Right lobe of liver (tissue), 6 donors: ENCODE results near the gene FLNA. TPM values are rescaled to one million over a fixed set of nuclear protein-coding genes. Genes with fewer than 3 reads are reported as not detected.
"Not testable (repeated sequence)": the region's sequence is repeated elsewhere in the genome, so short reads cannot be mapped to it uniquely, and the experiment has no call there.

Experiments used
- ATAC-seq, 4 donors: fragments of 200-7000 bp; cut with Tn5 transposase; one replicate each; pipeline ENCODE4 v1.9.1; 2020; ENCODE audit warnings: mild to moderate bottlenecking in 4 of 4, moderate library complexity in 4 of 4
- DNase-seq, 3 donors: peaks; one replicate each; pipeline ENCODE4 v3.0.0-alpha.2; 2020
- H3K27ac ChIP-seq, 3 donors: fragments of 200-600 bp; one replicate each; pipeline ENCODE4 v1.8.0; 2022
- H3K27me3 ChIP-seq, 2 donors: fragments of 200-600 bp; one replicate each; pipeline ENCODE4 v1.8.0; 2022
- H3K36me3 ChIP-seq, 4 donors: fragments of 200-600 bp; sonication (generic) in 1 of 4; one replicate each; pipeline versions ENCODE4 v1.5.1 to v1.8.0; 2017 to 2022; ENCODE audit warnings: control low read depth in 1 of 4
- H3K4me1 ChIP-seq, 4 donors: fragments of 200-600 bp; sonication (generic) in 1 of 4; one replicate each; pipeline versions ENCODE4 v1.5.1 to v1.8.0; 2017 to 2022; ENCODE audit warnings: control low read depth in 1 of 4
- H3K4me3 ChIP-seq, 3 donors: fragments of 200-600 bp; one replicate each; pipeline ENCODE4 v1.8.0; 2022
- H3K9me3 ChIP-seq, 4 donors: fragments of 200-600 bp; sonication (generic) in 1 of 4; one replicate each; pipeline versions ENCODE4 v1.5.1 to v1.8.0; 2017 to 2022; ENCODE audit warnings: control low read depth in 1 of 4
- CTCF ChIP-seq, 4 donors: fragments of 200-600 bp in 3 of 4; fragments of 450-650 bp in 1 of 4; IDR thresholded peaks; one replicate each; pipeline versions ENCODE4 v1.5.1 to v1.8.0; 2016 to 2022; ENCODE audit warnings: antibody characterized with exemption in 4 of 4, mild to moderate bottlenecking in 2 of 4
- POLR2A ChIP-seq: fragments of 450-650 bp; IDR thresholded peaks from one replicate; pipeline ENCODE4 v1.6.1; 2017; ENCODE audit warnings: antibody characterized with exemption, mild to moderate bottlenecking
- WGBS: methylation state at CpG from one replicate; pipeline ENCODE4 v1.1.6; 2018; ENCODE audit warnings: low coverage, low lambda C conversion rate; ENCODE audit not compliant: insufficient coverage; ENCODE audit errors: missing lambda C conversion rate; 5-methylcytosine and 5-hydroxymethylcytosine counted together
- intact Hi-C, 2 donors: fragments of 100-400 bp; cut with DNase I; formaldehyde crosslinking; loops; one replicate each; pipeline versions ENCODE4 v1.11.2 to v1.14.1; 2022
- small RNA-seq, 2 experiments: library from RNA; depleted of rRNA; stranded (forward); fragments of <200 nt; gene quantifications; one replicate each; pipeline ENCODE3, GENCODE V24; 2016
- total RNA-seq, 6 experiments: library from RNA; depleted of rRNA in 2 of 6; stranded (reverse); fragments of >200 nt in 2 of 6; fragmentation: NEBNext Ultra II Directional in 3 of 6; extraction: Animal tissue kit (Norgen Biotek cat#: 25700) in 3 of 6; gene quantifications; one replicate each; pipeline versions ENCODE4 v1.1.0 to v1.2.4, GENCODE V29; 2016 to 2023
- donor health status: DM: no; HTN: yes; CAD: no.
- donor health status: DM: no; HTN: no; CAD: no.
- donor health status: DM: no; HTN: no; CAD: no.
- donor health status: DM: no; HTN: yes; CAD: no.
- donor health status: DM: no; HTN: yes; CAD: no.

The FLNA gene
- total RNA-seq, 6 experiments from 2014 or later: 46.8 to 124 (median 82.6) TPM

- Histone ChIP-seq H3K27me3 (no peaks in the 10 kb centered on the region), H3K27ac (no peak overlapping the region), H3K36me3 (no peaks in the 10 kb centered on the region), H3K4me3 (no peak overlapping the region), H3K4me1 (no peaks in the 10 kb centered on the region), H3K9me3 (no peaks in the 10 kb centered on the region)
- DNase-seq: peak in 1 of 3 donors; percentile 18
- TF ChIP-seq POLR2A (no peak), CTCF (IDR thresholded peaks at IDR 0.05) (no peak)
- 64% methylated on average over 9 of the region's 11 CpGs for WGBS
- intact Hi-C loops: no loop called here
- ATAC-seq: no peak
Measured at GRCh38 chrX:154305541-154306205, 68.8 kb downstream of the FLNA start.

GRCh38 chrX:154304846-154305245, 69.6 kb downstream of the FLNA start:
- intact Hi-C loops: no loop called here
- no peak for TF ChIP-seq CTCF (IDR thresholded peaks at IDR 0.05)
- TF ChIP-seq POLR2A: no peak
- Histone ChIP-seq H3K9me3 (no peaks in the 10 kb centered on the region), H3K4me1 (no peaks in the 10 kb centered on the region), H3K27ac (no peak overlapping the region), H3K36me3 (no peaks in the 10 kb centered on the region), H3K27me3 (no peaks in the 10 kb centered on the region), H3K4me3 (no peak overlapping the region)
- peak in 1 of 3 donors; percentile 11 for DNase-seq
- 77% methylated on average over 8 of the region's 10 CpGs for WGBS
- ATAC-seq: no peak

GRCh38 chrX:154303476-154303875, 71.0 kb downstream of the FLNA start:
- Histone ChIP-seq H3K27me3 (no peaks in the 10 kb centered on the region), H3K27ac (no peak overlapping the region), H3K36me3 (no peaks in the 10 kb centered on the region), H3K4me1 (no peaks in the 10 kb centered on the region), H3K4me3 (no peak overlapping the region), H3K9me3 (no peaks in the 10 kb centered on the region)
- ATAC-seq (no peak), DNase-seq (peak in 1 of 3 donors; percentile 5)
- WGBS: 66% methylated on average over 7 of the region's 8 CpGs
- intact Hi-C loops: no loop called here
- TF ChIP-seq POLR2A: no peak
- no peak for TF ChIP-seq CTCF (IDR thresholded peaks at IDR 0.05)

GRCh38 chrX:154302998-154303397, 71.4 kb downstream of the FLNA start:
- WGBS: 75% methylated on average over 7 of the region's 7 CpGs
- H3K27me3 ChIP-seq, H3K9me3 ChIP-seq, DNase-seq, intact Hi-C loops, H3K4me1 ChIP-seq, H3K4me3 ChIP-seq, ATAC-seq, H3K27ac ChIP-seq, H3K36me3 ChIP-seq: not testable (repeated sequence)

- Histone ChIP-seq H3K4me1 (no peaks in the 10 kb centered on the region), H3K27ac (no peak overlapping the region), H3K9me3 (no peaks in the 10 kb centered on the region), H3K27me3 (no peaks in the 10 kb centered on the region), H3K36me3 (no peaks in the 10 kb centered on the region), H3K4me3 (no peak overlapping the region)
- peak in 2 of 4 donors; percentile 35 to 43 for ATAC-seq
- no peak for TF ChIP-seq POLR2A
- no peak for TF ChIP-seq CTCF (IDR thresholded peaks at IDR 0.05)
- WGBS: 54% methylated on average over 6 of the region's 8 CpGs
- intact Hi-C loops: no loop called here
- peak in 1 of 3 donors; percentile 47 for DNase-seq
Measured at GRCh38 chrX:154300816-154301215, 73.6 kb downstream of the FLNA start.

Small RNAs within 50 kb of the gene (small RNA-seq; reads per million reads assigned to genes)
- gene SNORA70: 0 reads per million in 2 experiments

Other genes with a start within 250 kb of the FLNA start
- not detected for gene OPN1LW, start 230.4 kb downstream of the FLNA start, total RNA-seq
- not detected for gene OPN1MW, start 192.0 kb downstream of the FLNA start, total RNA-seq
- gene OPN1MW2, start 154.9 kb downstream of the FLNA start, total RNA-seq: not detected
- gene OPN1MW3, start 117.1 kb downstream of the FLNA start, total RNA-seq: not detected
- not detected for gene TEX28, start 79.5 kb downstream of the FLNA start, total RNA-seq
- under 1 TPM in 1 of 6 experiments, not detected in 5; 0.06 TPM for gene TKTL1, start 78.8 kb downstream of the FLNA start, total RNA-seq
- gene EMD, start 4.7 kb upstream of the FLNA start, total RNA-seq: 10 to 100 TPM; 19.8 to 28.8 (median 24.2) TPM
- 1,000 to 10,000 TPM in 5 of 6 experiments, 100 to 1,000 TPM in 1; 899 to 1,899 (median 1,157) TPM for gene RPL10, start 23.7 kb upstream of the FLNA start, total RNA-seq
- gene DNASE1L1, start 34.6 kb upstream of the FLNA start, total RNA-seq: 10 to 100 TPM; 11.7 to 19.5 (median 14.9) TPM
- gene TAFAZZIN, start 36.9 kb upstream of the FLNA start, total RNA-seq: 10 to 100 TPM; 12.6 to 23.0 (median 17.3) TPM
- gene ATP6AP1, start 54.0 kb upstream of the FLNA start, total RNA-seq: 10 to 100 TPM; 26.5 to 41.4 (median 32.4) TPM
- gene GDI1, start 62.5 kb upstream of the FLNA start, total RNA-seq: 10 to 100 TPM; 26.8 to 37.7 (median 30.9) TPM
- gene FAM50A, start 69.5 kb upstream of the FLNA start, total RNA-seq: 10 to 100 TPM; 19.2 to 36.8 (median 21.9) TPM
- gene PLXNA3, start 83.6 kb upstream of the FLNA start, total RNA-seq: 10 to 100 TPM in 1 of 6 experiments, 1 to 10 TPM in 5; 1.3 to 22.8 (median 2.6) TPM
- gene LAGE3, start 104.6 kb upstream of the FLNA start, total RNA-seq: 10 to 100 TPM in 4 of 6 experiments, 1 to 10 TPM in 2; 8.4 to 24.9 (median 10.8) TPM
- 10 to 100 TPM; 12.6 to 34.8 (median 15.5) TPM for gene UBL4A, start 112.0 kb upstream of the FLNA start, total RNA-seq
- 10 to 100 TPM in 1 of 6 experiments, 1 to 10 TPM in 5; 3.0 to 15.2 (median 5.1) TPM for gene SLC10A3, start 116.0 kb upstream of the FLNA start, total RNA-seq
- gene FAM3A, start 141.6 kb upstream of the FLNA start, total RNA-seq: 10 to 100 TPM; 23.5 to 44.2 (median 34.9) TPM
- 10 to 100 TPM in 1 of 6 experiments, 1 to 10 TPM in 5; 3.3 to 10.1 (median 7.5) TPM for gene G6PD, start 172.2 kb upstream of the FLNA start, total RNA-seq
- gene IKBKG, start 173.0 kb upstream of the FLNA start, total RNA-seq: 10 to 100 TPM; 32.8 to 83.3 (median 46.5) TPM
- not detected for gene CTAG1A, start 210.5 kb upstream of the FLNA start, total RNA-seq
- not detected for gene CTAG1B, start 244.6 kb upstream of the FLNA start, total RNA-seq